ENCODE measurements around the gene TFAP2B. TPM values are rescaled to one million over a fixed set of nuclear protein-coding genes. Genes with fewer than 3 reads are reported as not detected.

TFAP2B gene
- polyA plus RNA-seq, 1 donor, result not detected

- Histone ChIP-seq H3K27me3 (ENCODE audit: control insufficient read depth, insufficient read depth, low read length) (peaks cover 91% of the 10 kb centered on the region), H3K4me1 (ENCODE audit: control insufficient read depth, insufficient read depth, low read length) (no peaks in the 10 kb centered on the region), H3K9me3 (ENCODE audit: control insufficient read depth, low read depth, low read length) (peaks cover 3% of the 10 kb centered on the region), H3K4me3 (ENCODE audit: low read length) (no peak overlapping the region), H3K36me3 (ENCODE audit: control insufficient read depth, insufficient read depth, low read length) (no peaks in the 10 kb centered on the region), H3K27ac (ENCODE audit: low read length) (no peak overlapping the region)
- WGBS (ENCODE audit: insufficient coverage, low lambda C conversion rate), result 9% methylated on average over 4 of the region's 22 CpGs
- no peak for DNase-seq
These were observed 17.6 kb downstream of the TFAP2B start for GRCh38 chr6:50836231-50836630.

- WGBS (ENCODE audit: insufficient coverage, low lambda C conversion rate), result no CpG with 5 or more reads among the region's 14 CpGs
- H3K4me1 ChIP-seq (ENCODE audit: control insufficient read depth, insufficient read depth, low read length), result no peaks in the 10 kb centered on the region
- peaks cover 95% of the 10 kb centered on the region for H3K27me3 ChIP-seq (ENCODE audit: control insufficient read depth, insufficient read depth, low read length)
- H3K9me3 ChIP-seq (ENCODE audit: control insufficient read depth, low read depth, low read length), result peaks cover 3% of the 10 kb centered on the region
- no peaks in the 10 kb centered on the region for H3K36me3 ChIP-seq (ENCODE audit: control insufficient read depth, insufficient read depth, low read length)
- no peak overlapping the region for H3K4me3 ChIP-seq (ENCODE audit: low read length)
- no peak overlapping the region for H3K27ac ChIP-seq (ENCODE audit: low read length)
- no peak for DNase-seq
These were observed 19.1 kb downstream of the TFAP2B start for GRCh38 chr6:50837589-50838445.

GRCh38 chr6:50840112-50840810, 21.6 kb downstream of the TFAP2B start:
- Histone ChIP-seq H3K27ac (ENCODE audit: low read length) (no peak overlapping the region), H3K9me3 (ENCODE audit: control insufficient read depth, low read depth, low read length) (peaks cover 6% of the 10 kb centered on the region), H3K4me1 (ENCODE audit: control insufficient read depth, insufficient read depth, low read length) (no peaks in the 10 kb centered on the region), H3K36me3 (ENCODE audit: control insufficient read depth, insufficient read depth, low read length) (no peaks in the 10 kb centered on the region), H3K27me3 (ENCODE audit: control insufficient read depth, insufficient read depth, low read length) (peaks cover 99% of the 10 kb centered on the region), H3K4me3 (ENCODE audit: low read length) (no peak overlapping the region)
- WGBS (ENCODE audit: insufficient coverage, low lambda C conversion rate), result 0% methylated on average over 2 of the region's 15 CpGs
- no peak for DNase-seq

- 5% methylated on average over 4 of the region's 18 CpGs for WGBS (ENCODE audit: insufficient coverage, low lambda C conversion rate)
- peaks cover 6% of the 10 kb centered on the region for H3K9me3 ChIP-seq (ENCODE audit: control insufficient read depth, low read depth, low read length)
- H3K4me1 ChIP-seq (ENCODE audit: control insufficient read depth, insufficient read depth, low read length), result no peaks in the 10 kb centered on the region
- no peak overlapping the region for H3K4me3 ChIP-seq (ENCODE audit: low read length)
- H3K27me3 ChIP-seq (ENCODE audit: control insufficient read depth, insufficient read depth, low read length), result peaks cover 99% of the 10 kb centered on the region
- DNase-seq, result no peak
- H3K27ac ChIP-seq (ENCODE audit: low read length), result no peak overlapping the region
- no peaks in the 10 kb centered on the region for H3K36me3 ChIP-seq (ENCODE audit: control insufficient read depth, insufficient read depth, low read length)
These were observed 22.1 kb downstream of the TFAP2B start for GRCh38 chr6:50840811-50841192.

- DNase-seq, result no peak
- Histone ChIP-seq H3K27ac (ENCODE audit: low read length) (no peak overlapping the region), H3K4me1 (ENCODE audit: control insufficient read depth, insufficient read depth, low read length) (no peaks in the 10 kb centered on the region), H3K27me3 (ENCODE audit: control insufficient read depth, insufficient read depth, low read length) (peaks cover 98% of the 10 kb centered on the region), H3K36me3 (ENCODE audit: control insufficient read depth, insufficient read depth, low read length) (no peaks in the 10 kb centered on the region), H3K9me3 (ENCODE audit: control insufficient read depth, low read depth, low read length) (peaks cover 6% of the 10 kb centered on the region), H3K4me3 (ENCODE audit: low read length) (no peak overlapping the region)
- no CpG with 5 or more reads among the region's 7 CpGs for WGBS (ENCODE audit: insufficient coverage, low lambda C conversion rate)
These were observed 23.8 kb downstream of the TFAP2B start for GRCh38 chr6:50842446-50842845.

GRCh38 chr6:50842861-50843384, 24.3 kb downstream of the TFAP2B start:
- Histone ChIP-seq H3K36me3 (ENCODE audit: control insufficient read depth, insufficient read depth, low read length) (no peaks in the 10 kb centered on the region), H3K27me3 (ENCODE audit: control insufficient read depth, insufficient read depth, low read length) (peaks cover 98% of the 10 kb centered on the region), H3K4me1 (ENCODE audit: control insufficient read depth, insufficient read depth, low read length) (no peaks in the 10 kb centered on the region), H3K27ac (ENCODE audit: low read length) (no peak overlapping the region), H3K9me3 (ENCODE audit: control insufficient read depth, low read depth, low read length) (peaks cover 6% of the 10 kb centered on the region), H3K4me3 (ENCODE audit: low read length) (no peak overlapping the region)
- DNase-seq, result no peak
- WGBS (ENCODE audit: insufficient coverage, low lambda C conversion rate), result 10% methylated on average over 2 of the region's 32 CpGs

- H3K27me3 ChIP-seq (ENCODE audit: control insufficient read depth, insufficient read depth, low read length), result peaks cover 97% of the 10 kb centered on the region
- no peak overlapping the region for H3K4me3 ChIP-seq (ENCODE audit: low read length)
- H3K4me1 ChIP-seq (ENCODE audit: control insufficient read depth, insufficient read depth, low read length), result no peaks in the 10 kb centered on the region
- no CpG with 5 or more reads among the region's 20 CpGs for WGBS (ENCODE audit: insufficient coverage, low lambda C conversion rate)
- peaks cover 6% of the 10 kb centered on the region for H3K9me3 ChIP-seq (ENCODE audit: control insufficient read depth, low read depth, low read length)
- H3K27ac ChIP-seq (ENCODE audit: low read length), result no peak overlapping the region
- H3K36me3 ChIP-seq (ENCODE audit: control insufficient read depth, insufficient read depth, low read length), result no peaks in the 10 kb centered on the region
- no peak for DNase-seq
These were observed 25.2 kb downstream of the TFAP2B start for GRCh38 chr6:50843842-50844241.

- no peaks in the 10 kb centered on the region for H3K36me3 ChIP-seq (ENCODE audit: control insufficient read depth, insufficient read depth, low read length)
- H3K27me3 ChIP-seq (ENCODE audit: control insufficient read depth, insufficient read depth, low read length), result peaks cover 98% of the 10 kb centered on the region
- peaks cover 8% of the 10 kb centered on the region for H3K9me3 ChIP-seq (ENCODE audit: control insufficient read depth, low read depth, low read length)
- H3K27ac ChIP-seq (ENCODE audit: low read length), result no peak overlapping the region
- no CpG with 5 or more reads among the region's 44 CpGs for WGBS (ENCODE audit: insufficient coverage, low lambda C conversion rate)
- H3K4me1 ChIP-seq (ENCODE audit: control insufficient read depth, insufficient read depth, low read length), result peaks cover 4% of the 10 kb centered on the region
- DNase-seq, result no peak
- H3K4me3 ChIP-seq (ENCODE audit: low read length), result no peak overlapping the region
These were observed 26.9 kb downstream of the TFAP2B start for GRCh38 chr6:50845499-50846143.

GRCh38 chr6:50846144-50846851, 27.6 kb downstream of the TFAP2B start:
- no peak for DNase-seq
- Histone ChIP-seq H3K9me3 (ENCODE audit: control insufficient read depth, low read depth, low read length) (peaks cover 6% of the 10 kb centered on the region), H3K4me3 (ENCODE audit: low read length) (no peak overlapping the region), H3K27ac (ENCODE audit: low read length) (no peak overlapping the region), H3K4me1 (ENCODE audit: control insufficient read depth, insufficient read depth, low read length) (peaks cover 4% of the 10 kb centered on the region), H3K36me3 (ENCODE audit: control insufficient read depth, insufficient read depth, low read length) (no peaks in the 10 kb centered on the region), H3K27me3 (ENCODE audit: control insufficient read depth, insufficient read depth, low read length) (peaks cover 98% of the 10 kb centered on the region)
- WGBS (ENCODE audit: insufficient coverage, low lambda C conversion rate), result no CpG with 5 or more reads among the region's 16 CpGs

- 0% methylated on average over 3 of the region's 8 CpGs for WGBS (ENCODE audit: insufficient coverage, low lambda C conversion rate)
- Histone ChIP-seq H3K9me3 (ENCODE audit: control insufficient read depth, low read depth, low read length) (peaks cover 6% of the 10 kb centered on the region), H3K4me1 (ENCODE audit: control insufficient read depth, insufficient read depth, low read length) (peaks cover 4% of the 10 kb centered on the region), H3K4me3 (ENCODE audit: low read length) (no peak overlapping the region), H3K27me3 (ENCODE audit: control insufficient read depth, insufficient read depth, low read length) (peaks cover 98% of the 10 kb centered on the region), H3K36me3 (ENCODE audit: control insufficient read depth, insufficient read depth, low read length) (no peaks in the 10 kb centered on the region), H3K27ac (ENCODE audit: low read length) (no peak overlapping the region)
- DNase-seq, result no peak
These were observed 28.1 kb downstream of the TFAP2B start for GRCh38 chr6:50846852-50847155.

Data from large intestine (tissue), 3 donors.